Measurements from ENCODE around the gene PPP1R1C.
"Not testable (repeated sequence)": the region's sequence is repeated elsewhere in the genome, so short reads cannot be mapped to it uniquely, and the experiment has no call there.

PPP1R1C gene, protein sequence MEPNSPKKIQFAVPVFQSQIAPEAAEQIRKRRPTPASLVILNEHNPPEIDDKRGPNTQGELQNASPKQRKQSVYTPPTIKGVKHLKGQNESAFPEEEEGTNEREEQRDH

GRCh38 chr2:181985632-181986205, at the start of gene PPP1R1C:
Gene PPP1R1C (plus strand): TSS chr2:181985853. CDS start chr2:181986111, 258 bp downstream.
- DNase-seq: no peak

DNA sequence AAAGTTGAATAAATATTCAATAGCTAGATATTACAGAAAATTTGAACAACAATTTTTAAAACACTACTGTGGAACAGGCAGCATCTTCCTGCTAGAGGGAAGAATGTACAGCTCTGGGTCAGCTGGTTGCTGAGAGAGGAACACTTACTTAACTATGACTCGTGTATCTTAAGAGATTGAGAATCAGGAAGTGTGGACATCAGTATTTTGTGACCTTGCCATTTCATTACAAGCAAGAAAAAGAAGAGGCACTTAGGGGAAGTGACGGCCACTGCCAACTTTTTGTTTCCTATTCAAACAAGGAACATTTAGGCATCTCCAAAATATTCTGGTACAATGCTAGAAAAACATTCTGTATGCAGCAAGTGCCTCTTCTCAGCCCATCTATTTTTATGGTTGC, 48.2 kb upstream of the PPP1R1C start:
- peak; percentile 5 for DNase-seq

DNA sequence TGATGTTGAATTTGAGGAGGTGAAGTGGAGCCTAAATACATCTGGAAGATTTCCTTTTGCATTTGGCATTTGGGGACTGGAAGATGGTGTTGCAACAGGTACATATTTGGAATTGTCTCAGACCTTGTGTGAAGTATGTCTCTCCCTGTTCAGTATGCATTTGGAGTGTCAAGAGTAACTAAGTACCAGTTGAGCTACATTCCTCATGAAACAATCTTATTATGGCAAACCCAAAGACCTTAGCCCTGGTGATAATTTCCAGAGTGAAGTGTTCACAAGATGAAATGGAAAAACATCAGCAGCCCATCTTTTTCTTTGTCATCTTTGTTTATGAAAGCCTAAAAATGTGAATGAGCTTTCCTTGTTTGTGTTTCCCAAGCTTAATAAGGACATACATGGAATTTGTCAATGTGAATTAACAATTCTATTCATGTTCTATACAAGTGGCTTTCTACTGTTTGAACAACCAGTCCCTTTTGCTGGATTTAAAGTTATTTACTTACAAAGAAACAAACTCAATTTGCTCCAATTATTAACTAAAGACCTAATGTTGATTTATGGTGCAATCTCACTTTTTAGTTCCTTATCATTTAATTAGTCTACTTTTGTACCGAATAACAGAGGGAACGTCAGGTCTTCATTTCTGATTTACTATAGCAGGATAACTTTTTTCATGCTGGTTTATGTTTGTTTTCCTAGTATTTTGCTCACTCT, 42.1 kb upstream of the PPP1R1C start:
- no peak for DNase-seq

- DNase-seq: no peak
Observed at GRCh38 chr2:181944164-181944913, 41.3 kb upstream of the PPP1R1C start.

GRCh38 chr2:181944914-181945291, 40.8 kb upstream of the PPP1R1C start:
- DNase-seq: no peak

DNA sequence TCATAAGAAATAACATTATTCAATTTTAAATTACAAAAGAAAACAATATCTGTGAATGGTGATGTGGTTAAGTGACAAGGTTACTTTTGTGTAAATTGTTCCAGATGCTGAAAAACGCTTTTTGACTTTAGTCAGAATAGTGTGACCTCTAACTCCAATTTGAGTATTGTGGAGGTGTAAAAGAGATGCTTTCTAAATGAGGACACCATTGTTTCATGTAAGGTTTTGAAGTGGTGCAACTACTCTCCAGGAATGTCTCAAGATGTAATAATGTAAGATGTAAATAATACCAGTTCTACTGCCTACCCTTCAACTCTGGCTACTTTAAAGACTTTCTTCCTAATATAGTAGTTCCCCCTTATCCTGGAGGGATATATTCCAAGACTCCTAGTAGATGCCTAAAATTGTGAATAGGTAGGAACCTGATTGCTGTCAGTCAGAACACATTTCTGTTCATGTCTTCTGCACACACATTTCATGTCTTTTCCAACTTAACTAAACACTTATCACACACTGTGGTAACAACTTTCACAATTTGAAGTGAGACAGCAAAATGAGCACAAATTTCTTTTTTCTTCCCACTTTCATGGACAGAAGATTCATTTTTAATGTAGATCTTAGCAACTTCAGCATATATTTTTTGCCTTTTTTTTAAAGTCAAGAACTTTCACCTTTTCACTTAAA, 39.1 kb upstream of the PPP1R1C start:
- no peak for DNase-seq

- no peak for DNase-seq
Observed at GRCh38 chr2:181947273-181947672, 38.4 kb upstream of the PPP1R1C start.

- DNase-seq: no peak
Observed at GRCh38 chr2:181948227-181948626, 37.4 kb upstream of the PPP1R1C start.

GRCh38 chr2:181949047-181949446, 36.6 kb upstream of the PPP1R1C start:
- no peak for DNase-seq

DNA sequence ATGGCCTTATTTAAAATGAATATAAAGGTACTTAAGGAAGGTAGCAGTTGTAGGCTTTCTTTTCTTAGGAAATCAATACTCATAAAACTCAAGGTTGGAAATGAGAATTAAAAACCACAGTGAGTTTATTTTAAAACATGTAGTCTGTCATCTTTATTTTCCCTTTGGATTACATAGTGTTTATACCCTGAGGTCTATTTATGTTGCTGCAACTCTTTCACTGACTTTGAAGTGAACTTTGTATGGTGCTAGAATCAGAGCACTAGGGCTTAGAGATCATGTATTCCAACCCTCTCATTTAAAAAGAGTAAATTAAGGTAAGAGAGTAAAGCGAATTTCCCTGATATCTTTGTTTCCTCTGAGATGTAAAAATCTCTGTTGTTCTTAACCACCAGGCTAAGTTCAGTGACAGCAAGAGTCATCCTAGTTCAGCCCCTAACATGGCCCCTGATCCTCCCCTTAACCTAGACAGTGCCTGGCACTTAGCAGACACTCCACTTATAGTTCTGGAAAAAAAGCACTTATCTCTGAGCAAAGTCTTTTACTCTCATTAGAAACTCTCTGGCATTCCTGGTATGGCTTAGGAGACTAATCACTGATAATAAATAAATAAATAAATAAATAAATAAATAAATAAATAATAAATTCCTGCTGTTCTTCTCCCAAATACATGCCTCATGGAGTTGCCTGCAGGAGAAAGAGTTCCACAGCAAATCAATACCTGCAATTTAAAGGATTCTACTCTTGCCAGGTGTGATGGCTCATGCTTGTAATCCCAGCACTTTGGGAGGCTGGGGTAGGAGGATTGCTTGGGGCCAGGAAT, 33.0 kb upstream of the PPP1R1C start:
- DNase-seq: no peak

DNA sequence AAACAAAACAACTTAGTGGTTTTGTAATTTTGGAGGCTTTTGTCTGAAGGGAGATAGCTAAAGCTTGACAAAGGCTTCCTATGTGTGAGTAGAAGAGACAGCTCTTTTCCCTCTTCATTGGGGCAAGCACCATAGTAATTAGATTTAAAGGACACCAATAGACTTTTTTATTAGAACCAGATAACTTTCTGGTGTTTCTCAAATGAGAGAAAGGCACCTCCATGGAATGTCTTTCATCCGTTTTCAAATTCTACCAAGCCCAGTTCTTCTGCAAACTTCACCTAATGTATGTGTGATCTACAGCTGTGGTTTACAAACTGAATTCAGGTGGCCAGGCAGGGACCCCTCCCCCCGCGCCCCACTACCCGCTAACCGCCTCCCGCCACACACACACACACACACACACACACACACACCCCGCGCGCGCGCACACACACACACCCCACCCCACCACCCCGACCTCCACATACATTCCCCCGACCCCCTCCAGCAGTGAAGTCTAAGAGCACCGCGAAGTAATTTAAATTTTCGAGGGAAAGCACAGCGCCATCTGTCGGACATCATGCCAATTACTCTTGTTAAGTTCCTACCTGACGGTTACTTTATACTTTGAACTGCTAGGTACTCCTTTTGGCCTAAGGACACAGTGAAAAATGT, 31.6 kb upstream of the PPP1R1C start:
- peak; percentile 19 for DNase-seq

GRCh38 chr2:181954538-181954883, 31.1 kb upstream of the PPP1R1C start:
- DNase-seq: no peak

GRCh38 chr2:181955010-181955409, 30.6 kb upstream of the PPP1R1C start:
- DNase-seq: peak; percentile 16

GRCh38 chr2:181955866-181956265, 29.8 kb upstream of the PPP1R1C start:
- DNase-seq: not testable (repeated sequence)

GRCh38 chr2:181957668-181958067, 28.0 kb upstream of the PPP1R1C start:
- DNase-seq: peak; percentile 3

- DNase-seq: peak; percentile 28
Observed at GRCh38 chr2:181958726-181959125, 26.9 kb upstream of the PPP1R1C start.

DNA sequence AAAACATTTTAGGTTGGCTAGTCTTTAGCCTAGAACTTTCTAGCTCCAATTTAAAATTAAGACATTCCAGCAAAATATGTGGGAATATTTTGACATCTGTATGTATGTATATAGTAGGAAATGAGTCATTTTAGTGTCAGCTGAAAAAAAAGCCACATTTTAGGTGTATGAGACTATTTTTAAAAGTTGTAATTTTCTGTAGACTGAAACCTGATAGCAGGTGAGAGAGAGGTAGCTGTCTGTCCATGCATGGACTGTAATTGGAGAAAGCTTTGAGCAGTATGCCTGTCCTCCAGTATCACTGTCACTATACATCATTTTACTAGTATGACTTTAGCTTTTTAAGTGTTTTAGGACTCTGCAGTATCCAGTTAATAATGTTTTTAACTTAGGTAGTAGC, 26.1 kb upstream of the PPP1R1C start:
- no peak for DNase-seq

GRCh38 chr2:181961167-181961566, 24.5 kb upstream of the PPP1R1C start:
- not testable (repeated sequence) for DNase-seq

GRCh38 chr2:181962142-181962541, 23.5 kb upstream of the PPP1R1C start:
- no peak for DNase-seq

- no peak for DNase-seq
Observed at GRCh38 chr2:181970160-181970794, 15.4 kb upstream of the PPP1R1C start.

GRCh38 chr2:181971032-181971431, 14.6 kb upstream of the PPP1R1C start:
- DNase-seq: no peak
